GM23338 (cell line): ENCODE results near the gene CNTNAP2. TPM values are rescaled to one million over a fixed set of nuclear protein-coding genes. Genes with fewer than 3 reads are reported as not detected.

Source experiments
- ATAC-seq: fragments of 200-7000 bp; cut with Tn5 transposase; 3 replicates; pipeline ENCODE4 v1.9.1; 2020
- DNase-seq: peaks from one replicate; pipeline ENCODE4 v3.0.0-alpha.2; 2015; ENCODE audit warnings: low spot score
- H2AFZ ChIP-seq: fragments of 200-600 bp; sonication (generic); 2 replicates; pipeline ENCODE4 v1.8.0; 2016; ENCODE audit warnings: antibody characterized with exemption, mild to moderate bottlenecking, moderate library complexity
- H3F3A ChIP-seq: fragments of 200-600 bp; sonication (generic); replicated peaks from 2 replicates; pipeline ENCODE4 v1.8.0; 2017; ENCODE audit warnings: antibody characterized with exemption, mixed run types, low read depth
- H3K27ac ChIP-seq: fragments of 200-600 bp; sonication (generic); 2 replicates; pipeline ENCODE4 v1.6.1; 2016; ENCODE audit warnings: low read depth
- H3K27me3 ChIP-seq: fragments of 200-600 bp; sonication (generic); 2 replicates; pipeline ENCODE4 v1.8.0; 2016; ENCODE audit warnings: mild to moderate bottlenecking, mixed run types, moderate library complexity; ENCODE audit not compliant: insufficient read depth
- H3K36me3 ChIP-seq: fragments of 200-600 bp; sonication (generic); 2 replicates; pipeline ENCODE4 v1.8.0; 2016; ENCODE audit warnings: mild to moderate bottlenecking; ENCODE audit not compliant: insufficient read depth
- H3K4me1 ChIP-seq: fragments of 200-600 bp; sonication (generic); 2 replicates; pipeline ENCODE4 v1.8.0; 2016; ENCODE audit warnings: mild to moderate bottlenecking, moderate library complexity; ENCODE audit not compliant: insufficient read depth
- H3K4me2 ChIP-seq: fragments of 200-600 bp; sonication (generic); 2 replicates; pipeline ENCODE4 v1.7.1; 2017; ENCODE audit warnings: mixed run types
- H3K4me3 ChIP-seq: fragments of 200-600 bp; sonication (generic); 2 replicates; pipeline ENCODE4 v1.6.1; 2016; ENCODE audit warnings: mixed run types
- H3K79me2 ChIP-seq: fragments of 200-600 bp; sonication (generic); replicated peaks from 2 replicates; pipeline ENCODE4 v1.8.0; 2017; ENCODE audit warnings: mild to moderate bottlenecking; ENCODE audit not compliant: insufficient read depth
- H3K9me2 ChIP-seq: fragments of 200-600 bp; sonication (generic); 2 replicates; pipeline ENCODE4 v1.8.0; 2017; ENCODE audit not compliant: insufficient read depth
- H4K20me1 ChIP-seq: fragments of 200-600 bp; sonication (generic); replicated peaks from 2 replicates; pipeline ENCODE4 v1.8.0; 2017; ENCODE audit warnings: mild to moderate bottlenecking; ENCODE audit not compliant: insufficient read depth
- H3K27ac Mint-ChIP-seq: 2 replicates; pipeline ENCODE4 v1.8.0; 2020; ENCODE audit warnings: inconsistent platforms, mild to moderate bottlenecking, moderate library complexity, mixed read lengths
- H3K27me3 Mint-ChIP-seq: 3 replicates; pipeline ENCODE4 v1.8.0; 2022; ENCODE audit warnings: low read depth, mild to moderate bottlenecking, moderate library complexity, mixed read lengths, inconsistent platforms; ENCODE audit not compliant: insufficient read depth, poor library complexity
- H3K36me3 Mint-ChIP-seq: 3 replicates; pipeline ENCODE4 v1.8.0; 2021; ENCODE audit warnings: low read depth, mild to moderate bottlenecking, inconsistent platforms, moderate library complexity, mixed read lengths
- H3K4me1 Mint-ChIP-seq: 3 replicates; pipeline ENCODE4 v1.8.0; 2020; ENCODE audit warnings: mild to moderate bottlenecking, inconsistent platforms, mixed read lengths
- H3K4me3 Mint-ChIP-seq: 3 replicates; pipeline ENCODE4 v1.8.0; 2021; ENCODE audit warnings: moderate library complexity, mild to moderate bottlenecking, inconsistent platforms, mixed read lengths
- H3K9me3 Mint-ChIP-seq: 3 replicates; pipeline ENCODE4 v1.8.0; 2020; ENCODE audit warnings: moderate library complexity, mild to moderate bottlenecking, inconsistent platforms, mixed read lengths
- CREB1 ChIP-seq: fragments of 250-450 bp; sonication (Bioruptor Pico); IDR thresholded peaks from 2 replicates; pipeline ENCODE4 v1.5.0; 2020; ENCODE audit warnings: low read depth, mild to moderate bottlenecking, moderate library complexity
- EZH2 ChIP-seq: fragments of 200-600 bp; sonication (generic); IDR thresholded peaks from one replicate; pipeline ENCODE4 v1.8.0; 2017; ENCODE audit warnings: antibody characterized with exemption, mild to moderate bottlenecking, low read depth; ENCODE audit not compliant: unreplicated experiment
- JUNB ChIP-seq: IDR thresholded peaks from one replicate; pipeline ENCODE4 v1.6.1; 2016; ENCODE audit warnings: antibody characterized with exemption; ENCODE audit not compliant: unreplicated experiment
- NANOG ChIP-seq: IDR thresholded peaks from 2 replicates; pipeline ENCODE4 v1.6.1; 2016; ENCODE audit warnings: antibody characterized with exemption, borderline replicate concordance
- ZNF114 ChIP-seq: fragments of 250-450 bp; sonication (Bioruptor Pico); IDR thresholded peaks from 2 replicates; pipeline ENCODE4 v1.5.0; 2020; ENCODE audit warnings: mild to moderate bottlenecking, moderate library complexity
- ZNF331 ChIP-seq: fragments of 250-450 bp; sonication (Bioruptor Pico); IDR thresholded peaks from 2 replicates; pipeline ENCODE4 v1.5.0; 2020; ENCODE audit warnings: low read depth, mild to moderate bottlenecking, moderate library complexity
- polyA plus RNA-seq: library from polyadenylated mRNA; unstranded; fragments of >200 nt; fragmentation: Nextera tagmentation; extraction: Ambion mirVana; gene quantifications from 2 replicates; pipeline ENCODE4 v1.2.1, GENCODE V29; 2016
- total RNA-seq: library from RNA; depleted of rRNA; stranded (reverse); fragments of >200 nt; shearing (Covaris generic); gene quantifications from 2 replicates; pipeline ENCODE4 v1.2.3, GENCODE V29; 2014
- TF ChIP-seq, protein P1 (sequence below): IDR thresholded peaks from one replicate; pipeline ENCODE4 v1.6.1; 2018; ENCODE audit warnings: antibody characterized with exemption; ENCODE audit not compliant: unreplicated experiment
- TF ChIP-seq, protein P2 (sequence below): fragments of 250-450 bp; sonication (Bioruptor Pico); IDR thresholded peaks from 2 replicates; pipeline ENCODE4 v1.5.0; 2020; ENCODE audit warnings: mild to moderate bottlenecking, moderate library complexity
- TF ChIP-seq, protein P3 (sequence below): IDR thresholded peaks from 2 replicates; pipeline ENCODE4 v1.6.1; 2016; ENCODE audit warnings: antibody characterized with exemption

The CNTNAP2 gene
- total and polyA plus RNA-seq, 2 experiments from 2014 or later, result 38.2 to 61.3 TPM

DNA sequence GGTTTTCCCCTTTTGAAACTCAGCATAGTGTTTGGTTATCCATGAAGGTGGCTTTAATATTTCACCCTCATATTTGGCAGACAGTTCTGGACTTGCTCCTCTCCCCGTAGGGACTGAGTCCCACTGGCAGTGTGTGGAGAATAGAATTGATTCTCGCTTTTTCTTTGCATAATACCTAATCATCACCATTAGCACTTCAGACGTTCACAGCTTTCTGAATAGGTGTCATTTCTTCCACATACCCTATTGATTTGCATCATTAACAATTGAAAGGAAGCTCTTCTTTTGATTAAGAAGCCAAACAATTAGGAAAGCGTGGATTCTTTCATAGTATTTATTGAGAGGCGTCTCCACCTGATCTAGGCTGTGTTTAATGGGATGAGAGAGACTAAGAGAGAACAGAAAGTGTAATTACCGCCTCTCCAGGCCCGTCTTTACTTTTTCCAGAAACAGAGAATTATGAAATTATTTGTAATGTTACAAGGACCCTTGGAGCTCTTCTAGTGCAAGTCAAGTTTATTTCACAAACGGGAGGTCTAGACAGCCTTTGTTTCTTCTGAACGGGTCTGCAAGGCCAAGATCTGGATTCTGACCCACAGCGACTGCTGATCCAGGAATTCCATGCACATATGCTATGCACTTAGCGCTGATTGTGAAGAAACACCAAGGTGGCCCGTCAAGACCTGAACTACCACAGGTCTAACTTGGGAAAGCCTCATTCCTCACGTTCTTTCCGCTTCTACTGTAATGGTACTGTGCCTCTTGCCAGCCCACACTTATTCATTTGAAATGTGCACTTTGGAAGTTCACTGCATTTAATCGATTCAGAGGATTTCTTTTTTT lies 2224.1 kb downstream of the CNTNAP2 start:
- no peaks in the 10 kb centered on the region for H3F3A ChIP-seq
- peaks cover 14% of the 10 kb centered on the region; the same call in 2 of the 3 replicates for H3K36me3 Mint-ChIP-seq
- no peaks in the 10 kb centered on the region for H4K20me1 ChIP-seq
- no peak overlapping the region for H2AFZ ChIP-seq
- H3K4me1 Mint-ChIP-seq, result peaks cover 73% of the 10 kb centered on the region
- DNase-seq (peak; percentile 25), ATAC-seq (no peak)
- H3K9me2 ChIP-seq, result no peaks in the 10 kb centered on the region
- H3K27ac ChIP-seq, result no peak overlapping the region
- H3K4me3 ChIP-seq, result peak overlapping the region; percentile 64
- H3K27ac Mint-ChIP-seq, result no peak overlapping the region
- no peaks in the 10 kb centered on the region for H3K9me3 Mint-ChIP-seq
- H3K4me1 ChIP-seq, result peaks cover 62% of the 10 kb centered on the region
- H3K79me2 ChIP-seq, result peaks cover 48% of the 10 kb centered on the region
- H3K36me3 ChIP-seq, result no peaks in the 10 kb centered on the region
- TF ChIP-seq NANOG, result peak; percentile 59; the same call in 1 of the 2 replicates
- no peak for TF ChIP-seq ZNF331 (CRISPR knock-in tag)
- peaks cover 6% of the 10 kb centered on the region for H3K27me3 Mint-ChIP-seq
- peaks cover 2% of the 10 kb centered on the region; the same call in 1 of the 2 replicates for H3K27me3 ChIP-seq
- H3K4me3 Mint-ChIP-seq, result peak overlapping the region; percentile 91
- H3K4me2 ChIP-seq, result peak overlapping the region; percentile 80

DNA sequence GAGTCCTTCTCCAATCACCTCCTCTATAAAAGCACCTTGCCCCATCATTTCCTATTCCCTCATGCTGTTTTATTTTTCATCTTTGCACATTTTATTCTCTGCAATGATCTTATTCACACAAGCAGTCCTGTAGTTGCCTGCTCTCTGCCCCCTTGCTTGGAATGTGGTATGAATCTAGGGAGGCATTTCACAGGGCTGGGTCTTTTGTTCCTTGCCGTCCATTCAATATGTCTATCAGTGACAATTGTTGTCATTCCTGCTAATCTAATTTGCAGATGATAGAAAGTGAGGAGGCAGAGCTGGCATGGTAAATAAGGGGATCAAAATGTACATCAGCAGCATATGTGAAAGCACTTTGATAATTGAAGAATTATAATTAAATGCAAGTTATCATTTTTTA lies 2227.8 kb downstream of the CNTNAP2 start:
- Mint-ChIP-seq H3K9me3 (no peaks in the 10 kb centered on the region), H3K27me3 (peaks cover 7% of the 10 kb centered on the region), H3K36me3 (peaks cover 14% of the 10 kb centered on the region; the same call in 2 of the 3 replicates), H3K27ac (no peak overlapping the region), H3K4me3 (no peak overlapping the region), H3K4me1 (peaks cover 39% of the 10 kb centered on the region)
- Histone ChIP-seq H3K36me3 (no peaks in the 10 kb centered on the region), H3K4me1 (peaks cover 32% of the 10 kb centered on the region), H3K27me3 (no peaks in the 10 kb centered on the region; the same call in 1 of the 2 replicates), H4K20me1 (peaks cover 3% of the 10 kb centered on the region), H3K79me2 (peaks cover 71% of the 10 kb centered on the region), H3K4me3 (no peak overlapping the region), H3K9me2 (no peaks in the 10 kb centered on the region), H3K27ac (no peak overlapping the region), H2AFZ (no peak overlapping the region), H3F3A (no peaks in the 10 kb centered on the region), H3K4me2 (no peak overlapping the region)
- no peak for ATAC-seq
- no peak for DNase-seq
- TF ChIP-seq, protein P1, sequence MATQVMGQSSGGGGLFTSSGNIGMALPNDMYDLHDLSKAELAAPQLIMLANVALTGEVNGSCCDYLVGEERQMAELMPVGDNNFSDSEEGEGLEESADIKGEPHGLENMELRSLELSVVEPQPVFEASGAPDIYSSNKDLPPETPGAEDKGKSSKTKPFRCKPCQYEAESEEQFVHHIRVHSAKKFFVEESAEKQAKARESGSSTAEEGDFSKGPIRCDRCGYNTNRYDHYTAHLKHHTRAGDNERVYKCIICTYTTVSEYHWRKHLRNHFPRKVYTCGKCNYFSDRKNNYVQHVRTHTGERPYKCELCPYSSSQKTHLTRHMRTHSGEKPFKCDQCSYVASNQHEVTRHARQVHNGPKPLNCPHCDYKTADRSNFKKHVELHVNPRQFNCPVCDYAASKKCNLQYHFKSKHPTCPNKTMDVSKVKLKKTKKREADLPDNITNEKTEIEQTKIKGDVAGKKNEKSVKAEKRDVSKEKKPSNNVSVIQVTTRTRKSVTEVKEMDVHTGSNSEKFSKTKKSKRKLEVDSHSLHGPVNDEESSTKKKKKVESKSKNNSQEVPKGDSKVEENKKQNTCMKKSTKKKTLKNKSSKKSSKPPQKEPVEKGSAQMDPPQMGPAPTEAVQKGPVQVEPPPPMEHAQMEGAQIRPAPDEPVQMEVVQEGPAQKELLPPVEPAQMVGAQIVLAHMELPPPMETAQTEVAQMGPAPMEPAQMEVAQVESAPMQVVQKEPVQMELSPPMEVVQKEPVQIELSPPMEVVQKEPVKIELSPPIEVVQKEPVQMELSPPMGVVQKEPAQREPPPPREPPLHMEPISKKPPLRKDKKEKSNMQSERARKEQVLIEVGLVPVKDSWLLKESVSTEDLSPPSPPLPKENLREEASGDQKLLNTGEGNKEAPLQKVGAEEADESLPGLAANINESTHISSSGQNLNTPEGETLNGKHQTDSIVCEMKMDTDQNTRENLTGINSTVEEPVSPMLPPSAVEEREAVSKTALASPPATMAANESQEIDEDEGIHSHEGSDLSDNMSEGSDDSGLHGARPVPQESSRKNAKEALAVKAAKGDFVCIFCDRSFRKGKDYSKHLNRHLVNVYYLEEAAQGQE, result no peak
- no peak for TF ChIP-seq ZNF114 (CRISPR knock-in tag)
- no peak for TF ChIP-seq EZH2
- TF ChIP-seq, protein P2, sequence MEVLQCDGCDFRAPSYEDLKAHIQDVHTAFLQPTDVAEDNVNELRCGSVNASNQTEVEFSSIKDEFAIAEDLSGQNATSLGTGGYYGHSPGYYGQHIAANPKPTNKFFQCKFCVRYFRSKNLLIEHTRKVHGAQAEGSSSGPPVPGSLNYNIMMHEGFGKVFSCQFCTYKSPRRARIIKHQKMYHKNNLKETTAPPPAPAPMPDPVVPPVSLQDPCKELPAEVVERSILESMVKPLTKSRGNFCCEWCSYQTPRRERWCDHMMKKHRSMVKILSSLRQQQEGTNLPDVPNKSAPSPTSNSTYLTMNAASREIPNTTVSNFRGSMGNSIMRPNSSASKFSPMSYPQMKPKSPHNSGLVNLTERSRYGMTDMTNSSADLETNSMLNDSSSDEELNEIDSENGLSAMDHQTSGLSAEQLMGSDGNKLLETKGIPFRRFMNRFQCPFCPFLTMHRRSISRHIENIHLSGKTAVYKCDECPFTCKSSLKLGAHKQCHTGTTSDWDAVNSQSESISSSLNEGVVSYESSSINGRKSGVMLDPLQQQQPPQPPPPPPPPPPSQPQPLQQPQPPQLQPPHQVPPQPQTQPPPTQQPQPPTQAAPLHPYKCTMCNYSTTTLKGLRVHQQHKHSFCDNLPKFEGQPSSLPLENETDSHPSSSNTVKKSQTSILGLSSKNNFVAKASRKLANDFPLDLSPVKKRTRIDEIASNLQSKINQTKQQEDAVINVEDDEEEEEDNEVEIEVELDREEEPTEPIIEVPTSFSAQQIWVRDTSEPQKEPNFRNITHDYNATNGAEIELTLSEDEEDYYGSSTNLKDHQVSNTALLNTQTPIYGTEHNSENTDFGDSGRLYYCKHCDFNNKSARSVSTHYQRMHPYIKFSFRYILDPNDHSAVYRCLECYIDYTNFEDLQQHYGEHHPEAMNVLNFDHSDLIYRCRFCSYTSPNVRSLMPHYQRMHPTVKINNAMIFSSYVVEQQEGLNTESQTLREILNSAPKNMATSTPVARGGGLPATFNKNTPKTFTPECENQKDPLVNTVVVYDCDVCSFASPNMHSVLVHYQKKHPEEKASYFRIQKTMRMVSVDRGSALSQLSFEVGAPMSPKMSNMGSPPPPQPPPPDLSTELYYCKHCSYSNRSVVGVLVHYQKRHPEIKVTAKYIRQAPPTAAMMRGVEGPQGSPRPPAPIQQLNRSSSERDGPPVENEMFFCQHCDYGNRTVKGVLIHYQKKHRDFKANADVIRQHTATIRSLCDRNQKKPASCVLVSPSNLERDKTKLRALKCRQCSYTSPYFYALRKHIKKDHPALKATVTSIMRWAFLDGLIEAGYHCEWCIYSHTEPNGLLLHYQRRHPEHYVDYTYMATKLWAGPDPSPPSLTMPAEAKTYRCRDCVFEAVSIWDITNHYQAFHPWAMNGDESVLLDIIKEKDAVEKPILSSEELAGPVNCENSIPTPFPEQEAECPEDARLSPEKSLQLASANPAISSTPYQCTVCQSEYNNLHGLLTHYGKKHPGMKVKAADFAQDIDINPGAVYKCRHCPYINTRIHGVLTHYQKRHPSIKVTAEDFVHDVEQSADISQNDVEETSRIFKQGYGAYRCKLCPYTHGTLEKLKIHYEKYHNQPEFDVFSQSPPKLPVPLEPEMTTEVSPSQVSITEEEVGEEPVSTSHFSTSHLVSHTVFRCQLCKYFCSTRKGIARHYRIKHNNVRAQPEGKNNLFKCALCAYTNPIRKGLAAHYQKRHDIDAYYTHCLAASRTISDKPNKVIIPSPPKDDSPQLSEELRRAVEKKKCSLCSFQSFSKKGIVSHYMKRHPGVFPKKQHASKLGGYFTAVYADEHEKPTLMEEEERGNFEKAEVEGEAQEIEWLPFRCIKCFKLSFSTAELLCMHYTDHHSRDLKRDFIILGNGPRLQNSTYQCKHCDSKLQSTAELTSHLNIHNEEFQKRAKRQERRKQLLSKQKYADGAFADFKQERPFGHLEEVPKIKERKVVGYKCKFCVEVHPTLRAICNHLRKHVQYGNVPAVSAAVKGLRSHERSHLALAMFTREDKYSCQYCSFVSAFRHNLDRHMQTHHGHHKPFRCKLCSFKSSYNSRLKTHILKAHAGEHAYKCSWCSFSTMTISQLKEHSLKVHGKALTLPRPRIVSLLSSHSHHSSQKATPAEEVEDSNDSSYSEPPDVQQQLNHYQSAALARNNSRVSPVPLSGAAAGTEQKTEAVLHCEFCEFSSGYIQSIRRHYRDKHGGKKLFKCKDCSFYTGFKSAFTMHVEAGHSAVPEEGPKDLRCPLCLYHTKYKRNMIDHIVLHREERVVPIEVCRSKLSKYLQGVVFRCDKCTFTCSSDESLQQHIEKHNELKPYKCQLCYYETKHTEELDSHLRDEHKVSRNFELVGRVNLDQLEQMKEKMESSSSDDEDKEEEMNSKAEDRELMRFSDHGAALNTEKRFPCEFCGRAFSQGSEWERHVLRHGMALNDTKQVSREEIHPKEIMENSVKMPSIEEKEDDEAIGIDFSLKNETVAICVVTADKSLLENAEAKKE (CRISPR knock-in tag), result no peak
- TF ChIP-seq JUNB, result no peak
- TF ChIP-seq CREB1, result no peak
- no peak for TF ChIP-seq ZNF331 (CRISPR knock-in tag)
- TF ChIP-seq, protein P3, sequence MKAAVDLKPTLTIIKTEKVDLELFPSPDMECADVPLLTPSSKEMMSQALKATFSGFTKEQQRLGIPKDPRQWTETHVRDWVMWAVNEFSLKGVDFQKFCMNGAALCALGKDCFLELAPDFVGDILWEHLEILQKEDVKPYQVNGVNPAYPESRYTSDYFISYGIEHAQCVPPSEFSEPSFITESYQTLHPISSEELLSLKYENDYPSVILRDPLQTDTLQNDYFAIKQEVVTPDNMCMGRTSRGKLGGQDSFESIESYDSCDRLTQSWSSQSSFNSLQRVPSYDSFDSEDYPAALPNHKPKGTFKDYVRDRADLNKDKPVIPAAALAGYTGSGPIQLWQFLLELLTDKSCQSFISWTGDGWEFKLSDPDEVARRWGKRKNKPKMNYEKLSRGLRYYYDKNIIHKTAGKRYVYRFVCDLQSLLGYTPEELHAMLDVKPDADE, result no peak
